Activated CD4-positive, alpha-beta T cell treated with anti-CD3 and anti-CD28 coated beads, Interleukin-2, amount 10 ng/mL, durations not matched to agents 7 days and 5 days (primary cell): Measurements from ENCODE around the gene PTPRG. TPM values are rescaled to one million over a fixed set of nuclear protein-coding genes. Genes with fewer than 3 reads are reported as not detected.
"Not testable (repeated sequence)": the region's sequence is repeated elsewhere in the genome, so short reads cannot be mapped to it uniquely, and the experiment has no call there.

Source experiments
- CTCF ChIA-PET: fragments of 350-600 bp; sonication (Branson Sonifier 250); formaldehyde crosslinking; loops from one replicate; lab custom pipeline; 2021; ENCODE audit warnings: antibody characterized with exemption; lab: Charles Lee
- POLR2A ChIA-PET: fragments of 350-600 bp; sonication (Branson Sonifier 250); formaldehyde crosslinking; loops from one replicate; lab custom pipeline; 2021; ENCODE audit warnings: antibody characterized with exemption; lab: Charles Lee
- DNase-seq: peaks from one replicate; pipeline ENCODE4 v3.0.0-alpha.2; 2020
- H3K27ac Mint-ChIP-seq: one replicate; pipeline ENCODE4 v1.8.0; 2021; ENCODE audit warnings: mild to moderate bottlenecking, moderate library complexity, mixed read lengths
- H3K27me3 Mint-ChIP-seq: one replicate; pipeline ENCODE4 v1.8.0; 2021; ENCODE audit warnings: mixed read lengths
- H3K36me3 Mint-ChIP-seq: one replicate; pipeline ENCODE4 v1.8.0; 2021; ENCODE audit warnings: low read depth, mixed read lengths
- H3K4me1 Mint-ChIP-seq: one replicate; pipeline ENCODE4 v1.8.0; 2021; ENCODE audit warnings: mixed read lengths
- H3K4me3 Mint-ChIP-seq: one replicate; pipeline ENCODE4 v1.8.0; 2021; ENCODE audit warnings: mild to moderate bottlenecking, moderate library complexity, mixed read lengths
- H3K9me3 Mint-ChIP-seq: one replicate; pipeline ENCODE4 v1.8.0; 2021; ENCODE audit warnings: mixed read lengths
- total RNA-seq, 2 experiments: library from RNA; stranded (reverse); gene quantifications; one replicate each; pipeline ENCODE4 v1.2.3, GENCODE V29; 2021

PTPRG gene
- total RNA-seq, 2 experiments from 2014 or later: not detected

DNA sequence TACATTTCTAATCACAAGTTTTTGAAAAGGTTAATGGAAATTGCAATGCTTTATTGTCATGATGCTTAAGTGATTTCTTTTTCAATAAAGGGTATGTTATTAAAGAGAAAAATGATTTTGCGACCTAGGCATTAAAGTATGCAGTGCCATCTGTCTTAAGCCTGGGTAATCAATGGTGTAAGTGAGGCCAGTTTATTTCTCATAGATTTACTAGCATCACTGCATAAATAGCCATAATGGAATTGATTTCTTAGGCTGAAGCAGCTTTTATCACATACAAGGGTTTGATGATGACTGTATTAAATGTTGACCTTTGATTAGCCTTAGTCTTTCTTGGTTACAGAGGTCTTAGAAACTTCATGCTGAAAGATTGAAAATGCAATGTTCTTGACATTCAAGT lies 464.5 kb downstream of the PTPRG start:
- CTCF ChIA-PET: no interaction called here
- no peaks in the 10 kb centered on the region for H3K4me1 Mint-ChIP-seq
- no peak overlapping the region for H3K27ac Mint-ChIP-seq
- H3K27me3 Mint-ChIP-seq: no peaks in the 10 kb centered on the region
- no peak overlapping the region for H3K4me3 Mint-ChIP-seq
- H3K9me3 Mint-ChIP-seq: no peaks in the 10 kb centered on the region
- POLR2A ChIA-PET: no interaction called here
- H3K36me3 Mint-ChIP-seq: no peaks in the 10 kb centered on the region
- no peak for DNase-seq

DNA sequence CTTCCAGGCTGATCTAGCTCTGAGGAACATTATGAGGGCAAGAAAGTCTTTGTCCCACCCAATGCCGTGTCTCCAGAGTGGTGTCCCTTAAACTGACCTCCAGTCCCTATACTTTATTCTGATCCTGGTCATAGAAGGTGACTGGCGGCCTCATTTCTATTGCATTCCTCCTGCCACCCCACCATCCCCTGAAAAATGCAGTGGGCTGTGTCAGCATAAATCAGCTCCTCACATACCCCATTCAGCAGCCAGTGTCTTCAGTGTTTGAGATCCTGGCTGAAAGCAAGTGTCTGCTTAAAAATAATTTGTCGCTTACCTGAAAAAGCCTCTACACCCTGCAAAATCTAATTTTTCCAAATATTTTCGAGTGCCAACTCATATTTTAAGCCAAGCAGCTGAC lies 465.9 kb downstream of the PTPRG start:
- Mint-ChIP-seq H3K27me3 (peaks cover 3% of the 10 kb centered on the region), H3K27ac (no peak overlapping the region), H3K9me3 (no peaks in the 10 kb centered on the region), H3K4me1 (no peaks in the 10 kb centered on the region), H3K4me3 (no peak overlapping the region), H3K36me3 (no peaks in the 10 kb centered on the region)
- ChIA-PET CTCF (interaction anchor here (0.6 kb wide), 1 partner anchor 10 kb away, joined by 3 read pairs; no protein-coding TSS in a partner anchor), POLR2A (no interaction called here)
- no peak for DNase-seq

DNA sequence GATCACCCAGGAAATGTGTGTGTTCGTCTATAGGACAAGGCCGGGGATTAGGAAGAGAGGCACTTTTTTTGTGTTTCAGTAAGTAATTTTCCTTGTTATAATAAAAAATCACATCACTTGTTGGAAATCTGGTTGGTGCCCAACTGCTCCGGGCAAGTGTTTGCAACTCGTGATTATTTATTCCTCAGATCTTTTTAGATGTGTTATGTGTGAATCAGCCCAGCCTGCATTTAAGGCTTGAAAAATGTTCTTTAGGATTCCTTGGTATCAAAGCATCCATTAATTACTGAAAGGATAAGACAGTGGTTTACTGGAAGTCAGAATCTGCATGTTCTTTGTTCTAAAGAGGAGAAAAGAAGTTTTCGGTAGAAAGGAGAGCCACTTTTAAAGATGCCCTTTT lies 466.4 kb downstream of the PTPRG start:
- Mint-ChIP-seq H3K27ac (no peak overlapping the region), H3K4me3 (no peak overlapping the region), H3K4me1 (no peaks in the 10 kb centered on the region), H3K27me3 (peaks cover 3% of the 10 kb centered on the region), H3K36me3 (no peaks in the 10 kb centered on the region), H3K9me3 (no peaks in the 10 kb centered on the region)
- DNase-seq: no peak
- POLR2A ChIA-PET: no interaction called here
- CTCF ChIA-PET: no interaction called here

DNA sequence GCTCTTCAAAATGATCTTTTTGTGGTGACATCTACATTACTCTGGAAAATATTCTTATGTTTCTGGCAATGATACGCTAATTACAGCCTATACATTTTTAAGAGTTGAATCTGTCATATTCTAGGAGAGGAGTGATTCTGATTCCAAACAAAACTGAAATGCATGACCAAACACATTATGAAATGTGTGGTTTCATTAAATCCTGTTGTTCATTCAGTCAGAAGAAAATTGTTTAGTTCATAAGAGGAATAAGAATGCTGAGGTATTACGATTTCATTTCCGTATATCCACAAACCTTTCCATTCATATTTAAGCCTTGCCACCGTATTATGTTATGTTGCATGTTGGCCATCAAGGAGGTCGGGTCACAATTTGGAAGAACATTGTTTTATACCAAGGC lies 466.9 kb downstream of the PTPRG start:
- ChIA-PET CTCF (no interaction called here), POLR2A (no interaction called here)
- H3K9me3 Mint-ChIP-seq: no peaks in the 10 kb centered on the region
- H3K27ac Mint-ChIP-seq: no peak overlapping the region
- no peaks in the 10 kb centered on the region for H3K36me3 Mint-ChIP-seq
- no peak for DNase-seq
- H3K4me3 Mint-ChIP-seq: no peak overlapping the region
- H3K27me3 Mint-ChIP-seq: peaks cover 3% of the 10 kb centered on the region
- H3K4me1 Mint-ChIP-seq: no peaks in the 10 kb centered on the region

DNA sequence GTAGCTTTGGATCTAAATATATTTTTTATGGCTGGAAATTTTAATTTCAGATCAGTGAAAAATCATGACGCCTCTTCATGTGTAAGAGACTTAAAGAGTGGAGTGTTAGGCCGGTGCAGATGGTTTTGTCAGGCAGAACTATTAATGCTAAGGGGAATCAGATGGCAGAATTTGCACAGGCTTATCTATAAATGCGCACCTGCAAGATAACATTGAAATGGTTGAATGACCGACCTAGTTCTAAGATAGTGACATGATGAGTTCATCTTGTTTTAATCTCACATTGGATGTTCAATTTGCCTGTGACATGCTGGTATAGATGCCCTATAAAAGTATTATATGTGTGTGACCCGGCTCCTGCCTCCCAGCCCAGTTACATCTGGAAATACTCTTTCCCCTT lies 471.4 kb downstream of the PTPRG start:
- ChIA-PET CTCF (no interaction called here), POLR2A (no interaction called here)
- Mint-ChIP-seq H3K4me1 (no peaks in the 10 kb centered on the region), H3K4me3 (no peak overlapping the region), H3K9me3 (no peaks in the 10 kb centered on the region), H3K36me3 (no peaks in the 10 kb centered on the region), H3K27ac (no peak overlapping the region), H3K27me3 (peaks cover 3% of the 10 kb centered on the region)
- DNase-seq: no peak

DNA sequence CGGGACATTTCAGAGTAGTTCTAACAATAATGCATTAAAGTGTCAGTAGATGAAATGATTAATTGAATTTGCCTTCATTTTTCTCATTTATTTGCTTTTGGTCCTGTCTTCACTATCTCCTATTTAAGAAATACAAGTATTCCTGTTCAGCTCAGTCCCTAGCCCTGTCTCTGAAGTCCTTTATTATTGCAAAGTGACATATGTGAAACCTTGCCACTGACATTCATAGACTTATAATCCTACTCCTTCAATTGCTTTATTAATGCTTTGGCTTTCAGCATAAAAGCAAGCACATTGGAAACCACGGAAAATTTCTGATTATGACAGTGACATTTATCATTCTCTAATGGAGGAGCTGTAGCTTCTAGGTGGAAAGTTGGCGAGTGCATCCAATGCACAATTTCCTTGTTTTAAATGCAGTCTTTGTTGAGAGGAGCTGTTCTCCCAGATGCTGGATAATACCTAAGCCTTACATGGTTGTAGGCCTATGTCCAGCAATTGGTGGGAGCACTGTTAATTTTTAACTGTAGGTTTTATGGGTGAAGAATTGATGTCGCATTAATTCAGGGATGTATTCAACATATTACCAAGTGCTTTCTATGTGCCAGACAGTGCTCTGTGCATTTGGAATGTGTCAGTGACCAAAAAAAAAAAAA lies 474.2 kb downstream of the PTPRG start:
- Mint-ChIP-seq H3K9me3 (no peaks in the 10 kb centered on the region), H3K36me3 (no peaks in the 10 kb centered on the region), H3K4me3 (no peak overlapping the region), H3K27me3 (peaks cover 3% of the 10 kb centered on the region), H3K4me1 (no peaks in the 10 kb centered on the region), H3K27ac (no peak overlapping the region)
- ChIA-PET CTCF (interaction anchor here (0.6 kb wide), 1 partner anchor 90 kb away, joined by 4 read pairs; no protein-coding TSS in a partner anchor), POLR2A (no interaction called here)
- no peak for DNase-seq

DNA sequence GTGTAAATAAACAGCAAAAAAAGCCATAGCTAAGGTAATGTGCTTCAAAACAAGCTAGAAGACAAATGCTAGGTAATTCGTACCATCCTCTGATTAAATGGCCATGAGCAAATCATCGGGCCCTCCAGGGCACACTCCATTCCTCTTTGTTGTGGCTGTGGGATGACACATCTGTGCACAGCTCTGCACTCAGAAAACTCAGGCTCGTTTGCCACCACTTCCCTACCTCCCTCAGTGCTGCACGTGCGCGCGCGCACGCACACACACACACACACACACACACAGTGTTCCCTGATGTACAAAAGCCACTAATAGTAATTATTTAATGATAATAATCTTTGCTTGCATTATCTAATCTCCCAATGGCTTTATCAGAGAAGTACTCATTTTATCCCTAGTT lies 475.4 kb downstream of the PTPRG start:
- Mint-ChIP-seq H3K36me3 (no peaks in the 10 kb centered on the region), H3K4me1 (no peaks in the 10 kb centered on the region), H3K4me3 (no peak overlapping the region), H3K27ac (no peak overlapping the region), H3K9me3 (no peaks in the 10 kb centered on the region), H3K27me3 (no peaks in the 10 kb centered on the region)
- POLR2A ChIA-PET: no interaction called here
- no peak for DNase-seq
- CTCF ChIA-PET: no interaction called here

DNA sequence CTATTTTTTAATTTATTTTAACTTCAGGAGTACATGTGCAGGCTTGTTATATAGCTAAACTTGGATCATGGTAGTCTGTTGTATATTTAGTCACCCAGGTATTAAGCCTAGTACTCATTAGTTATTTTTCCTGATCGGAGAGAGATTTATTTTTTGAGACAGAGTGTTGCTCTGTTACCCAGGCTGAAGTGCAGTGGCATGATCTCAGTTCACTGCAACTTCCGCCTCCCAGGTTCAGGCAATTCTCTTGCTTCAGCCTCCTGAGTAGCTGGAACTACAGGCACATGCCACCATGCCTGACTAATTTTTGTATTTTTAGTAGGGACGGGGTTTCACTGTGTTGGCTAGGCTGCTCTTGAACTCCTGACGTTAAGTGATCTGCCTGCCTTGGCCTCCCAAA lies 477.4 kb downstream of the PTPRG start:
- DNase-seq, H3K9me3 Mint-ChIP-seq, H3K36me3 Mint-ChIP-seq, H3K27ac Mint-ChIP-seq, H3K27me3 Mint-ChIP-seq, H3K4me3 Mint-ChIP-seq, POLR2A ChIA-PET, H3K4me1 Mint-ChIP-seq, CTCF ChIA-PET: not testable (repeated sequence)

DNA sequence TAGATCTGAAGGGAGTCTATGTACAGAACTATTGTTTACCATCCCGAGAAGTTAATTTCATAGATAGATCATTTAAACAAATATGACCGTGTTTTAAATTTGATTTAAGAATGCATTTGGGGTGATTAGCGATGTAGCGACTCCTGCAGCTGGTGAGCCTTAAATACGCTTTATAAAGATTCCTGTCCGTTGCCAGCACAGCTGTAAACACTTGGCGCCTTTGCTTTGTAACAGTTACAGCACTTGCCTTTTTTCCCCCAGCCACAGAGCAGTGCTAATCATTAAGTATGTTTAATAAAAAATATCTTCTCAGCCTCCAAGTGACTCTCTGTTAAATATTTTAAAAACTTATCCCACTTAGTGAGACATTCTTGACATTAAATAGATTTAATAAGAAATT lies 478.2 kb downstream of the PTPRG start:
- H3K4me3 Mint-ChIP-seq: no peak overlapping the region
- H3K4me1 Mint-ChIP-seq: no peaks in the 10 kb centered on the region
- ChIA-PET POLR2A (no interaction called here), CTCF (no interaction called here)
- no peaks in the 10 kb centered on the region for H3K9me3 Mint-ChIP-seq
- no peak for DNase-seq
- no peak overlapping the region for H3K27ac Mint-ChIP-seq
- H3K36me3 Mint-ChIP-seq: no peaks in the 10 kb centered on the region
- no peaks in the 10 kb centered on the region for H3K27me3 Mint-ChIP-seq

DNA sequence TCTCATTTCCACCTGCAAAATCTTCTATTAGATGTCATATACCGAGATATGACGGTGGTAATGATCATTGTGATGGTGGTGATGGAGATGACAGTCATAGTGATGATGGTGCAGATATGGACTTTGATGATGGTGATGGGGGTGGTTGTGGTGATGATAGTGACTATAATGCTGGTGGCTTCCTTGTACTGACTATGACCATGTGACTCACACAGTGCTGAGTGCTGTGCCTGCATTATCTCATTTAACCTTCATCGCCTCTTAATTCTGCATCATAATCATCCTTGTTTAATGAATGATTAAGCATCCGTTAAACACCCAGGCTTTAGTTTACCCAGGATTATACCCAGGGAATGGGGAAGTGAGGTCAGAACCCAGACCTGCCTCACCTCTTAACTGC lies 480.3 kb downstream of the PTPRG start:
- Mint-ChIP-seq H3K27ac (no peak overlapping the region), H3K36me3 (no peaks in the 10 kb centered on the region), H3K9me3 (no peaks in the 10 kb centered on the region), H3K27me3 (no peaks in the 10 kb centered on the region), H3K4me3 (no peak overlapping the region), H3K4me1 (no peaks in the 10 kb centered on the region)
- ChIA-PET POLR2A (no interaction called here), CTCF (no interaction called here)
- no peak for DNase-seq

DNA sequence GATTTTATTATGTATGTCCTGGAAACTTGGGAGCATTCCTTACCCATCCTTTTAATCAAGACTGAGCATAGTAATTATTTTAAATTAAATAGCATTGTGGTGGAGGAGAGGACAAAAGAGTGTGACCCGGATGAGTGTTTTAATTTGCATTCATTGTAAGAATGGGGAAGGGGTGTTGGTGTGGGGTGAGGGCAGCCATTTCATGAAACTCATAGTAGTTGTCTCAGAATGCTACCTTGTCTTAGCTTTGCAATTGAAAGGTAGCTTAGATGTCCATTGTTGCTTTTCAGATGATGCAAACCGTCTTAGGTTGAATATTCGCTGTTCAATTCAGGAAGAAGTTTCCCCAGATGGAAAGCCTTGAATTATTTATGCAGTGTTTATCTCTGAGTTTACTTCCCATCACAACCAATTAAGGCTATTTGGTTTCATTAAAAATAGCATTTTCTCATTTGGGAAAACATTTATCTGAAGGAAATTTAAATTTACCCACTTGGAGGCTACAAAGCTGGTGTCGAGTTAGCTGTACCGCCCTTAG lies 483.6 kb downstream of the PTPRG start:
- no peaks in the 10 kb centered on the region for H3K9me3 Mint-ChIP-seq
- H3K36me3 Mint-ChIP-seq: no peaks in the 10 kb centered on the region
- no peak for DNase-seq
- ChIA-PET POLR2A (no interaction called here), CTCF (no interaction called here)
- H3K4me3 Mint-ChIP-seq: no peak overlapping the region
- no peaks in the 10 kb centered on the region for H3K4me1 Mint-ChIP-seq
- H3K27me3 Mint-ChIP-seq: no peaks in the 10 kb centered on the region
- H3K27ac Mint-ChIP-seq: no peak overlapping the region

DNA sequence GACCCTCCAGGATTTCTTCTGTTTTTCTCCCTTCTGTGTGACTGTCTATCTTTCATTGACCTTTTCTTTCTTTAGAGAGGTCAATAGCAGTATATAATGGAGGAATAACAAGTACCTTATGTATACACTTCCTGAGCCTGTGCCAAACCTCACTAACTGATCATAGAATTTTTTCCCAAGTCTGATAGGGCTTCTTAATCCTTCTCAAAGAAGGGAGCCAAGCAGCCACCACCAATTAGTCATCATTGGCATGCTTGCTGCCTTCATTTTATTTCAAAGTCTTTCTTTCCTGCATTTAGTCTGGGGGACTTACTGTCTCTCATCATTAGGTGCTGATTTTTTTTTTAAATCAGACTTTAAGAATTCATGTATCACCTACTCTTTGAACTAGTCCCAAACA lies 485.0 kb downstream of the PTPRG start:
- no peak overlapping the region for H3K27ac Mint-ChIP-seq
- H3K4me1 Mint-ChIP-seq: no peaks in the 10 kb centered on the region
- CTCF ChIA-PET: no interaction called here
- DNase-seq: no peak
- no peaks in the 10 kb centered on the region for H3K36me3 Mint-ChIP-seq
- no peaks in the 10 kb centered on the region for H3K9me3 Mint-ChIP-seq
- POLR2A ChIA-PET: no interaction called here
- H3K4me3 Mint-ChIP-seq: no peak overlapping the region
- H3K27me3 Mint-ChIP-seq: no peaks in the 10 kb centered on the region

DNA sequence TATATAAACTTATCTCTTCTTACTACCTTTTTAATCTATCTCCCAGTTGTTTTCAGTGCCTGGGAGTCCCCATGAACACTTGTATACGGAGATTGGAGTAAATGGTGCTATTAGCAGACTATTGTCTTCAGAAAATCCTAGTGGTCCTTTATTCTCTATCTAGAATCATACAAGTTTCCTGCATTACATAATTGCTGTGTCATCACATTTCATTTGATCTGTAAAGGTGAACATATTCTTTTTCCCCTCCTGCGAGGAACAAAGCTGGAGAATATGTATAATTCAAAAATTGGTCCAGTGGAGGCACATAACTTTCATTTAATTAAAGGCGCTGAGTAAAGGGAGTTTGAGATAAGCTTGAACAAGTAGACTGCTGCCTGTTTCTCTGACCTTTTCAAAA lies 487.2 kb downstream of the PTPRG start:
- H3K4me3 Mint-ChIP-seq: no peak overlapping the region
- POLR2A ChIA-PET: no interaction called here

DNA sequence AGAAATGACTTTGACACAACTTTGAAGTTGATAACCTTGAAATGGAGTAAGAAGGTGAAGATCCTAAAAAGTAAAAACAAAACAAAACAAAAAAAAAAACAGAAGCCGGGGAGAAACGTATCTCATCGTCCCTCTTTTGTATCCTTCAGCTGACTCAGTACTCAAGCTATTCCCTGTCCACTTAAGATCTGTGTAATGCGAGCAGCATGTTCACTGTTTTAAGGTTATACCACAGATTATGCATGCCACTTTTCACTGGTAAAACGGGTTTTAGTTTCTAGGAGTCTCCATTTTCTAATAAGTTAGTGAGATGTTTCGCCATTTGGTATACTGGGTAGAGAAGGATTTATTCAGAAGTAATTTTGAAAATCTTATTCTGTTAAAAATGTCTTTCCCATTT lies 487.7 kb downstream of the PTPRG start:
- Mint-ChIP-seq H3K36me3 (no peaks in the 10 kb centered on the region), H3K27ac (no peak overlapping the region), H3K27me3 (no peaks in the 10 kb centered on the region), H3K9me3 (no peaks in the 10 kb centered on the region), H3K4me3 (no peak overlapping the region), H3K4me1 (no peaks in the 10 kb centered on the region)
- CTCF ChIA-PET: no interaction called here
- POLR2A ChIA-PET: no interaction called here
- DNase-seq: no peak

More for the DNA sequence above, 487.2 kb downstream of the PTPRG start:
- H3K9me3 Mint-ChIP-seq: no peaks in the 10 kb centered on the region
- H3K27me3 Mint-ChIP-seq: no peaks in the 10 kb centered on the region
- no peak for DNase-seq
- no peaks in the 10 kb centered on the region for H3K36me3 Mint-ChIP-seq
- H3K27ac Mint-ChIP-seq: no peak overlapping the region
- H3K4me1 Mint-ChIP-seq: no peaks in the 10 kb centered on the region
- CTCF ChIA-PET: no interaction called here
